H1 (cell line): ENCODE results near the gene COL20A1. TPM values are rescaled to one million over a fixed set of nuclear protein-coding genes. Genes with fewer than 3 reads are reported as not detected.

Source experiments
- CTCF ChIA-PET: fragments of 300-600 bp; sonication (Branson Sonifier 250); formaldehyde crosslinking; loops from one replicate; lab custom pipeline; 2021; ENCODE audit not compliant: partially characterized antibody; lab: Charles Lee
- POLR2A ChIA-PET: fragments of 300-600 bp; sonication (Branson Sonifier 250); formaldehyde crosslinking; loops from one replicate; lab custom pipeline; 2021; ENCODE audit warnings: inconsistent platforms; ENCODE audit not compliant: partially characterized antibody; lab: Charles Lee
- DNase-seq, 2 experiments: peaks; one replicate each; pipeline versions ENCODE4 v3.0.0 to v3.0.0-alpha.2; 2010 to 2022; ENCODE audit warnings: low spot score in 2 of 2, low read depth in 1 of 2, mixed read lengths in 1 of 2
- FAIRE-seq: peaks from 2 replicates; lab custom pipeline; 2011; peaks lifted over from hg19 to GRCh38; lab: Jason Lieb, UNC
- H2AFZ ChIP-seq: 2 replicates; pipeline ENCODE4 v1.8.1; 2012; ENCODE audit warnings: low read length, inconsistent platforms
- H2AK5ac ChIP-seq: 2 replicates; pipeline ENCODE4 v1.6.1; 2013; ENCODE audit warnings: low read depth, low read length
- H2BK120ac ChIP-seq: replicated peaks from 2 replicates; pipeline ENCODE3; 2013; ENCODE audit warnings: low read depth, low read length, inconsistent platforms
- H2BK12ac ChIP-seq: 2 replicates; pipeline ENCODE4 v1.6.1; 2013; ENCODE audit warnings: low read depth, low read length
- H2BK15ac ChIP-seq: 2 replicates; pipeline ENCODE4 v1.6.1; 2013; ENCODE audit warnings: low read length
- H2BK20ac ChIP-seq: 2 replicates; pipeline ENCODE4 v1.6.1; 2013; ENCODE audit warnings: low read length
- H2BK5ac ChIP-seq: 2 replicates; pipeline ENCODE4 v1.6.1; 2013; ENCODE audit warnings: low read depth, low read length
- H3K14ac ChIP-seq: 2 replicates; pipeline ENCODE4 v1.6.1; 2013; ENCODE audit warnings: inconsistent platforms; ENCODE audit not compliant: insufficient read length
- H3K18ac ChIP-seq: 2 replicates; pipeline ENCODE4 v1.6.1; 2013; ENCODE audit warnings: low read length; ENCODE audit errors: extremely low read depth
- H3K23ac ChIP-seq: 2 replicates; pipeline ENCODE4 v1.6.1; 2013; ENCODE audit warnings: inconsistent platforms; ENCODE audit not compliant: insufficient read length
- H3K23me2 ChIP-seq: 2 replicates; pipeline ENCODE4 v1.6.1; 2013; ENCODE audit warnings: low read depth, low read length
- H3K27ac ChIP-seq: 2 replicates; pipeline ENCODE4 v1.6.1; 2011; ENCODE audit warnings: low read depth, low read length, inconsistent platforms
- H3K27me3 ChIP-seq, 4 experiments: replicated peaks in 1 of 4; 1 replicate in 1 of 4; 2 replicates in 3 of 4; pipeline versions ENCODE4 v1.6.1 to v1.8.1; 2011 to 2013; ENCODE audit warnings: low read length in 3 of 4, mild to moderate bottlenecking in 3 of 4, inconsistent platforms in 2 of 4, mixed read lengths in 2 of 4, moderate library complexity in 1 of 4; ENCODE audit not compliant: control insufficient read depth in 3 of 4, insufficient read depth in 3 of 4; ENCODE audit errors: extremely low read depth in 1 of 4
- H3K36me3 ChIP-seq, 4 experiments: 2 replicates each; pipeline versions ENCODE4 v1.6.1 to v1.8.1; 2011 to 2013; ENCODE audit warnings: mild to moderate bottlenecking in 4 of 4, low read length in 3 of 4, moderate library complexity in 2 of 4, control low read depth in 1 of 4, inconsistent platforms in 1 of 4; ENCODE audit not compliant: insufficient read depth in 4 of 4, control insufficient read depth in 2 of 4
- H3K4ac ChIP-seq: replicated peaks from 2 replicates; pipeline ENCODE3; 2013; ENCODE audit warnings: low read length, low read depth, mixed read lengths, inconsistent platforms; ENCODE audit not compliant: insufficient read length
- H3K4me1 ChIP-seq, 4 experiments: replicated peaks in 1 of 4; 1 replicate in 1 of 4; 2 replicates in 3 of 4; pipeline versions ENCODE4 v1.6.1 to v1.8.1; 2011 to 2013; ENCODE audit warnings: low read length in 3 of 4, inconsistent platforms in 2 of 4, mixed read lengths in 1 of 4; ENCODE audit not compliant: insufficient read depth in 4 of 4, control insufficient read depth in 3 of 4
- H3K4me2 ChIP-seq, 2 experiments: 2 replicates each; pipeline versions ENCODE4 v1.6.1 to v1.8.1; 2011 to 2013; ENCODE audit warnings: low read depth in 2 of 2, low read length in 2 of 2, control low read depth in 1 of 2, inconsistent platforms in 1 of 2, mild to moderate bottlenecking in 1 of 2; ENCODE audit not compliant: insufficient read depth in 1 of 2
- H3K4me3 ChIP-seq, 4 experiments: fragments of 200-600, 300-600 bp in 1 of 4; sonication (generic), shearing (Covaris generic), sonication (Bioruptor Twin) in 1 of 4; 2 replicates each; pipeline versions ENCODE4 v1.5.1 to v1.8.1; 2011 to 2016; ENCODE audit warnings: low read length in 4 of 4, low read depth in 3 of 4, control low read depth in 2 of 4, inconsistent platforms in 2 of 4, mild to moderate bottlenecking in 2 of 4, mixed read lengths in 1 of 4, moderate library complexity in 1 of 4; ENCODE audit not compliant: insufficient read depth in 2 of 4; ENCODE audit errors: extremely low read depth in 1 of 4
- H3K56ac ChIP-seq: replicated peaks from 2 replicates; pipeline ENCODE3; 2013; ENCODE audit warnings: low read depth, mild to moderate bottlenecking, mixed read lengths, low read length, inconsistent platforms; ENCODE audit not compliant: insufficient read length
- H3K79me1 ChIP-seq: 2 replicates; pipeline ENCODE4 v1.6.1; 2013; ENCODE audit warnings: low read depth, low read length, control low read depth
- H3K79me2 ChIP-seq, 2 experiments: 2 replicates each; pipeline versions ENCODE4 v1.6.1 to v1.8.1; 2012 to 2013; ENCODE audit warnings: low read length in 2 of 2, mild to moderate bottlenecking in 2 of 2, inconsistent platforms in 1 of 2; ENCODE audit not compliant: insufficient read depth in 2 of 2, control insufficient read depth in 1 of 2
- H3K9ac ChIP-seq, 4 experiments: replicated peaks in 1 of 4; 1 replicate in 1 of 4; 2 replicates in 3 of 4; pipeline versions ENCODE4 v1.6.1 to v1.8.1; 2011 to 2013; ENCODE audit warnings: low read depth in 3 of 4, low read length in 3 of 4, control low read depth in 2 of 4, mild to moderate bottlenecking in 2 of 4, moderate library complexity in 2 of 4, inconsistent platforms in 1 of 4; ENCODE audit errors: extremely low read depth in 1 of 4
- H3K9me3 ChIP-seq, 2 experiments: 2 replicates each; pipeline versions ENCODE4 v1.6.1 to v1.8.1; 2012 to 2013; ENCODE audit warnings: mild to moderate bottlenecking in 2 of 2, moderate library complexity in 2 of 2, control low read depth in 1 of 2, inconsistent platforms in 1 of 2, low read depth in 1 of 2, low read length in 1 of 2, mixed read lengths in 1 of 2; ENCODE audit not compliant: insufficient read depth in 2 of 2
- H4K20me1 ChIP-seq, 2 experiments: replicated peaks in 1 of 2; 2 replicates each; pipeline versions ENCODE3 to v1.8.1; 2011 to 2013; ENCODE audit warnings: inconsistent platforms in 2 of 2, low read length in 2 of 2, mild to moderate bottlenecking in 1 of 2; ENCODE audit not compliant: insufficient read depth in 2 of 2, control insufficient read depth in 1 of 2
- H4K5ac ChIP-seq: 2 replicates; pipeline ENCODE4 v1.6.1; 2013; ENCODE audit warnings: low read length, low read depth, mixed read lengths, inconsistent platforms; ENCODE audit not compliant: insufficient read length
- H4K8ac ChIP-seq: 2 replicates; pipeline ENCODE4 v1.8.0; 2013; ENCODE audit warnings: mild to moderate bottlenecking, moderate library complexity, low read length, inconsistent platforms; ENCODE audit not compliant: insufficient read depth; ENCODE audit errors: extremely low read depth
- H4K91ac ChIP-seq: replicated peaks from 2 replicates; pipeline ENCODE3; 2013; ENCODE audit warnings: low read length, mixed read lengths, inconsistent platforms; ENCODE audit not compliant: insufficient read length
- FOSL1 ChIP-seq: IDR thresholded peaks from 2 replicates; pipeline ENCODE4 v1.6.1; 2011; ENCODE audit warnings: mild to moderate bottlenecking, low read depth, low read length, moderate library complexity; ENCODE audit not compliant: insufficient read depth
- KDM1A ChIP-seq: fragments of 200-600, 300-600 bp; sonication (generic); IDR thresholded peaks from 2 replicates; pipeline ENCODE4 v1.7.1; 2016; ENCODE audit warnings: mild to moderate bottlenecking, low read length, borderline replicate concordance
- WGBS, 2 experiments: shearing (Covaris generic) in 1 of 2; methylation state at CpG; one replicate each; pipeline versions ENCODE4 v1.1.6 to v1.1.7; 2013 to 2015; ENCODE audit warnings: low lambda C conversion rate in 2 of 2, mixed read lengths in 2 of 2, inconsistent platforms in 1 of 2, low coverage in 1 of 2, missing lambda C conversion rate in 1 of 2; ENCODE audit not compliant: insufficient replicate concordance in 2 of 2, insufficient coverage in 1 of 2, insufficient read length in 1 of 2; ENCODE audit errors: extremely low coverage in 1 of 2, missing lambda C conversion rate in 1 of 2; 5-methylcytosine and 5-hydroxymethylcytosine counted together
- polyA plus RNA-seq, 7 experiments: library from polyadenylated mRNA; depleted of rRNA in 3 of 7; stranded (reverse) in 5 of 7; unstranded in 2 of 7; fragments of >200 nt in 5 of 7; fragments of 200-250 nt in 2 of 7; gene quantifications; 1 replicate in 5 of 7; 2 replicates in 1 of 7; 4 replicates in 1 of 7; pipeline versions ENCODE4 v1.2.1 to v1.2.3, GENCODE V29; 2011 to 2013; ENCODE audit warnings: missing spikeins in 2 of 7, mixed read lengths in 2 of 7
- total RNA-seq: library from RNA; stranded (reverse); fragmentation: NEBNext Ultra II Directional; extraction: Animal tissue kit (Norgen Biotek cat#: 25700); gene quantifications from 2 replicates; pipeline ENCODE4 v1.2.1, GENCODE V29; 2021

COL20A1 gene
- total and polyA plus RNA-seq, 2 of the 8 experiments (the other 6 are each of a cell fraction or from before 2014, with no cell fraction given), result 0.19 to 0.21 TPM

GRCh38 chr20:63298731-63299312, 5.8 kb downstream of the COL20A1 start:
- H3K23me2 ChIP-seq, result peaks cover 3% of the 10 kb centered on the region; the same call in 1 of the 2 replicates
- CTCF ChIA-PET, result interaction anchor here (1.0 to 7.5 kb wide), 5 partner anchors 11 to 83 kb away, joined by 3 to 61 read pairs (median 5); no protein-coding TSS in a partner anchor
- no peak overlapping the region for H2BK5ac ChIP-seq
- no peaks in the 10 kb centered on the region for H3K79me2 ChIP-seq
- H4K20me1 ChIP-seq, result no peaks in the 10 kb centered on the region
- no peak overlapping the region for H3K4me2 ChIP-seq
- H2BK120ac ChIP-seq, result no peak overlapping the region
- H3K14ac ChIP-seq, result no peak overlapping the region
- H3K4me1 ChIP-seq, result peaks cover 0 to 21% (median 19%) of the 10 kb centered on the region in 4 experiments; a peak in 6 of 7 replicates
- H3K56ac ChIP-seq, result no peak overlapping the region
- no peak overlapping the region for H2AFZ ChIP-seq
- FAIRE-seq (no peak), DNase-seq (no peak)
- 87% methylated on average over 17 of the region's 17 CpGs; no CpG with 5 or more reads in 1 of the 2 experiments for WGBS, 2 experiments
- H3K23ac ChIP-seq, result no peak overlapping the region
- no peaks in the 10 kb centered on the region for H3K79me1 ChIP-seq
- H3K27me3 ChIP-seq, result peaks cover 0 to 9% (median 4%) of the 10 kb centered on the region in 4 experiments; a peak in 3 of 7 replicates
- H3K18ac ChIP-seq, result no peak overlapping the region; the same call in 1 of the 2 replicates
- H2BK15ac ChIP-seq, result no peak overlapping the region
- H3K27ac ChIP-seq, result no peak overlapping the region
- H2BK12ac ChIP-seq, result no peak overlapping the region
- TF ChIP-seq FOSL1 (no peak), KDM1A (peak; percentile 46; the same call in 1 of the 2 replicates)
- H3K36me3 ChIP-seq, result no peaks in the 10 kb centered on the region
- no peak overlapping the region for H4K8ac ChIP-seq
- no peaks in the 10 kb centered on the region for H3K9me3 ChIP-seq
- no peak overlapping the region for H2AK5ac ChIP-seq
- no peak overlapping the region for H3K4me3 ChIP-seq
- no peak overlapping the region for H4K91ac ChIP-seq
- H3K4ac ChIP-seq, result no peak overlapping the region
- H3K9ac ChIP-seq, result no peak overlapping the region
- no peak overlapping the region for H4K5ac ChIP-seq
- POLR2A ChIA-PET, result interaction anchor here (1.0 kb wide), 1 partner anchor 26 kb away, joined by 3 read pairs; no protein-coding TSS in a partner anchor
- no peak overlapping the region for H2BK20ac ChIP-seq
